Measurements from ENCODE around the gene CHTF18.

Gene CHTF18

DNA sequence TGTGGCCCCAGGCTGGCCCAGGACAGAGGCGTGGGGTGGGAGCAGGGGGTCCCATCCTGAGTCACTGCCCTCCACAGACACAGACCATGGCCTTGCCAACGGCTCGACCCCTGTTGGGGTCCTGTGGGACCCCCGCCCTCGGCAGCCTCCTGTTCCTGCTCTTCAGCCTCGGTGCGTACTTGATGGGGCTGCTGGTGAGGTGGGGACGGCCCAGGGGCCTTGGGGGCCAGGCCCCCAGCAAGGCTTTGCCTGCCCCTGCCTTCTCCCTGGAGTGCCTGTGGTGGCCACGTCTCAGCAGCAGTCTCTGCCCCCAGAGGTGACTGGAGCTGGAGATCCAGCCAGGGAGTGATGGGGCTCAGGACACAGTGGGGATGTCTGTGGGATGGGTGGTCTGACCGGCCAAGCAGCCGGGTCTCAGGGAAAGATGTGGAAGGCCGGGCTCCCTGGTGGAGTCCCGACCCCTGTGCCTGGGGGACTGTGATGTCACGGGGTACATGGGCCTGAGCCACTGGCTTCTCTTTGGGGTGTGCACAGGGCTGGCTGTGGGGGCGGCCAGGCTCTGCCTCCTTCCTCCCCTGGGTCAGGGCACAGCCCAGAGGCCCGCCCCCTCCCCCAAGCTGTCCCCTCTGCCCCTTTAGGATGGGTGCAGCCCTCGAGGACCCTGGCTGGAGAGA is 25.7 kb upstream of the CHTF18 start:
- TF ChIP-seq, protein P1, sequence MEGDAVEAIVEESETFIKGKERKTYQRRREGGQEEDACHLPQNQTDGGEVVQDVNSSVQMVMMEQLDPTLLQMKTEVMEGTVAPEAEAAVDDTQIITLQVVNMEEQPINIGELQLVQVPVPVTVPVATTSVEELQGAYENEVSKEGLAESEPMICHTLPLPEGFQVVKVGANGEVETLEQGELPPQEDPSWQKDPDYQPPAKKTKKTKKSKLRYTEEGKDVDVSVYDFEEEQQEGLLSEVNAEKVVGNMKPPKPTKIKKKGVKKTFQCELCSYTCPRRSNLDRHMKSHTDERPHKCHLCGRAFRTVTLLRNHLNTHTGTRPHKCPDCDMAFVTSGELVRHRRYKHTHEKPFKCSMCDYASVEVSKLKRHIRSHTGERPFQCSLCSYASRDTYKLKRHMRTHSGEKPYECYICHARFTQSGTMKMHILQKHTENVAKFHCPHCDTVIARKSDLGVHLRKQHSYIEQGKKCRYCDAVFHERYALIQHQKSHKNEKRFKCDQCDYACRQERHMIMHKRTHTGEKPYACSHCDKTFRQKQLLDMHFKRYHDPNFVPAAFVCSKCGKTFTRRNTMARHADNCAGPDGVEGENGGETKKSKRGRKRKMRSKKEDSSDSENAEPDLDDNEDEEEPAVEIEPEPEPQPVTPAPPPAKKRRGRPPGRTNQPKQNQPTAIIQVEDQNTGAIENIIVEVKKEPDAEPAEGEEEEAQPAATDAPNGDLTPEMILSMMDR (IDR thresholded peaks at IDR 0.05; ENCODE audit: low read depth, low read length), result no peak

DNA sequence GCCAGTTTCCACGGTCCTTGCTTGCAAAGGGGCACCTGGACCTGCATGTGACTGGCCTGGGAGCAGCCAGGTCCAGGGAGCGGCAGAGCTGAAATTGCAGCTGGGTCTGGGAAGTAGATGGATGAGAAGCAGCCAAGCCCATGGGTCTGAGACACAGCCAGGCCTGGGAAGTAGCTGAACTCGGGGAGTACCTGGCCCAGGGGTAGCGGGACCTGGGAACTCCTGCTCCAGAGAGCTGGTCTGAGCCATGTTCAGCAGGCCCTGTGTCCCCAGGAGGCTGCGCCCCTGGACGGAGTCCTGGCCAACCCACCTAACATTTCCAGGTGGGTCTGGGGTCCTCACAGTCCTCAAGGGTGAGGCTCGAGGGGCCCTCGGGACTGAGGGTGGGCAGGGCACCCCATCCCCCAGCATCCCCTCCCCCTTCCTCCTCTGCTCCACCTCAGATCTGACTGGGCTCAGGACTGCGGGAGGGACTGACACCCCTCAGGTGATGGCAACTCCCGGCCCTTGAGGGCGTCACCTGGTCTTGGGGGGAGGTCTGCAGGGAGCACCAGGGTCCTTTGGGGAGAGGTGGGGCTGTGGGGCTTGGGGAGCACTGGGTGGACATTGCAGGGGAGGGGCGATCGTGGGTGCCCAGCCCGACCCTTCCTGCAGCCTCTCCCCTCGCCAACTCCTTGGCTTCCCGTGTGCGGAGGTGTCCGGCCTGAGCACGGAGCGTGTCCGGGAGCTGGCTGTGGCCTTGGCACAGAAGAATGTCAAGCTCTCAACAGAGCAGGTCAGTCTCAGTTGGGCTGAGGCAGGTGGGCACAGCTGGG is 24.8 kb upstream of the CHTF18 start:
- no peak for DNase-seq (ENCODE audit: extremely low read depth, low read depth)
- TF ChIP-seq, protein P1 (IDR thresholded peaks at IDR 0.05; ENCODE audit: low read depth, low read length), result no peak

More for the DNA sequence above, 25.7 kb upstream of the CHTF18 start:
- DNase-seq (ENCODE audit: extremely low read depth, low read depth), result no peak

GRCh38 chr16:764184-764750 is 24.2 kb upstream of the CHTF18 start:
- TF ChIP-seq, protein P1 (IDR thresholded peaks at IDR 0.05; ENCODE audit: low read depth, low read length), result no peak
- no peak for DNase-seq (ENCODE audit: extremely low read depth, low read depth)

DNA sequence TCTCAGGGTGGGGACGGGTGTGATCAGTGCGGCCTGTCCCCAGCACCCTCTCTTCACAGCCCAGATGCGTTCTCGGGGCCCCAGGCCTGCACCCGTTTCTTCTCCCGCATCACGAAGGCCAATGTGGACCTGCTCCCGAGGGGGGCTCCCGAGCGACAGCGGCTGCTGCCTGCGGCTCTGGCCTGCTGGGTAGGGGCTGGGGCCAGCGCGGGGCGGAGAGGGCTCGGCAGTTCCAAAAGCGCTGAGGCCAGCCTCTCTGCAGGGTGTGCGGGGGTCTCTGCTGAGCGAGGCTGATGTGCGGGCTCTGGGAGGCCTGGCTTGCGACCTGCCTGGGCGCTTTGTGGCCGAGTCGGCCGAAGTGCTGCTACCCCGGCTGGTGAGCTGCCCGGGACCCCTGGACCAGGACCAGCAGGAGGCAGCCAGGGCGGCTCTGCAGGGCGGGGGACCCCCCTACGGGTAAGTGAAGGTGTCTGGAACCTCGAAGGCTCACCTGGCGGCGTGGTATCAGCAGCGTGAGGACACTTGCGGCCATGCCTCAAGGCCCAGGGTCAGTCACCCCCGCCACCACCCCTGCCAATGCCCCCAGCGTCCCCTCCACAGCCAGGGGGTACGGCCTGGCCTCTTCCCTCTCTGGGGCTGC is 23.5 kb upstream of the CHTF18 start:
- TF ChIP-seq, protein P1 (IDR thresholded peaks at IDR 0.05; ENCODE audit: low read depth, low read length), result no peak
- no peak for DNase-seq (ENCODE audit: extremely low read depth, low read depth)

- TF ChIP-seq, protein P1 (IDR thresholded peaks at IDR 0.05; ENCODE audit: low read depth, low read length), result no peak
- no peak for DNase-seq (ENCODE audit: extremely low read depth, low read depth)
Observed at GRCh38 chr16:765488-765865, 22.9 kb upstream of the CHTF18 start.

GRCh38 chr16:766008-766819 is 22.2 kb upstream of the CHTF18 start:
- DNase-seq (ENCODE audit: extremely low read depth, low read depth), result no peak
- TF ChIP-seq, protein P1 (IDR thresholded peaks at IDR 0.05; ENCODE audit: low read depth, low read length), result no peak
